Panc1 (cell line): ENCODE results near the gene CMTM3. TPM values are rescaled to one million over a fixed set of nuclear protein-coding genes. Genes with fewer than 3 reads are reported as not detected.

Experiments used
- ATAC-seq: fragments of 200-7000 bp; cut with Tn5 transposase; 2 replicates; pipeline ENCODE4 v1.9.1; 2020; ENCODE audit warnings: mild to moderate bottlenecking, moderate library complexity
- BruUV-seq: library from RNA; stranded (reverse); fragments of 400-500 nt; replicated peaks from 2 replicates; lab custom pipeline; 2021; lab: Mats Ljungman, UMichigan
- CTCF ChIA-PET: fragments of 300-600 bp; sonication (Branson Sonifier 250); formaldehyde crosslinking; loops from one replicate; lab custom pipeline; 2022; ENCODE audit warnings: antibody characterized with exemption; lab: Charles Lee
- POLR2A ChIA-PET: fragments of 300-600 bp; sonication (Branson Sonifier 250); formaldehyde crosslinking; loops from one replicate; lab custom pipeline; 2022; ENCODE audit warnings: antibody characterized with exemption; lab: Charles Lee
- DNase-seq: peaks from one replicate; pipeline ENCODE4 v3.0.0-alpha.2; 2010; ENCODE audit warnings: low read depth, low spot score
- H3K27ac ChIP-seq: 2 replicates; pipeline ENCODE4 v1.5.1; 2011; ENCODE audit warnings: mild to moderate bottlenecking, low read length, inconsistent platforms
- H3K27me3 ChIP-seq: fragments of 200-500 bp; sonication (Bioruptor generic); 2 replicates; pipeline ENCODE4 v1.6.0; 2014; ENCODE audit warnings: low read length, inconsistent platforms; ENCODE audit not compliant: control insufficient read depth, insufficient read depth
- H3K36me3 ChIP-seq: fragments of 200-500 bp; sonication (Bioruptor generic); 2 replicates; pipeline ENCODE4 v1.5.1; 2014; ENCODE audit warnings: inconsistent platforms, mild to moderate bottlenecking, low read length, moderate library complexity; ENCODE audit not compliant: control insufficient read depth, insufficient read depth
- H3K4me1 ChIP-seq: 2 replicates; pipeline ENCODE4 v1.5.1; 2011; ENCODE audit warnings: inconsistent platforms, mild to moderate bottlenecking, low read length, moderate library complexity; ENCODE audit not compliant: control insufficient read depth, insufficient read depth
- H3K4me3 ChIP-seq, 2 experiments: 2 replicates each; pipeline ENCODE4 v1.5.1; 2011 to 2012; ENCODE audit warnings: low read depth in 2 of 2, low read length in 2 of 2, mild to moderate bottlenecking in 2 of 2, inconsistent platforms in 1 of 2, moderate library complexity in 1 of 2
- H3K9me3 ChIP-seq: fragments of 200-500 bp; sonication (Bioruptor generic); 2 replicates; pipeline ENCODE4 v1.5.1; 2014; ENCODE audit warnings: low read depth, mild to moderate bottlenecking, inconsistent platforms, low read length, moderate library complexity; ENCODE audit not compliant: control insufficient read depth, insufficient read depth
- POLR2AphosphoS5 ChIP-seq: IDR thresholded peaks from 2 replicates; pipeline ENCODE4 v1.6.1; 2012; ENCODE audit warnings: mild to moderate bottlenecking, low read depth, low read length, moderate library complexity
- SIN3A ChIP-seq: IDR thresholded peaks from 2 replicates; pipeline ENCODE4 v1.6.1; 2012; ENCODE audit warnings: low read depth, mild to moderate bottlenecking, low read length, moderate library complexity, borderline replicate concordance; ENCODE audit not compliant: insufficient read depth
- TCF7L2 ChIP-seq: IDR thresholded peaks from 2 replicates; pipeline ENCODE4 v1.6.1; 2011; ENCODE audit warnings: mild to moderate bottlenecking, low read depth, low read length, inconsistent platforms
- in situ Hi-C: cut with HindIII; loops from 2 replicates; pipeline ENCODE4 v1.10.0; 2016; ENCODE audit warnings: low sequenced_read_pairs, low pct_unique_long_range_greater_than_20kb
- intact Hi-C: fragments of 100-400 bp; cut with micrococcal nuclease; formaldehyde crosslinking; loops from one replicate; pipeline ENCODE4 v1.10.0; 2022; ENCODE audit not compliant: unreplicated experiment
- total RNA-seq: library from RNA; stranded (reverse); gene quantifications from one replicate; pipeline ENCODE4 v1.2.1, GENCODE V29; 2021; ENCODE audit not compliant: unreplicated experiment
- TF ChIP-seq, protein P1 (sequence below), 2 experiments: IDR thresholded peaks; 2 replicates each; pipeline ENCODE4 v1.6.1; 2011 to 2012; ENCODE audit warnings: low read depth in 2 of 2, control low read depth in 1 of 2, low read length in 1 of 2, mild to moderate bottlenecking in 1 of 2, moderate library complexity in 1 of 2; ENCODE audit not compliant: insufficient read depth in 1 of 2
- TF ChIP-seq, protein P2 (sequence below): fragments of 450-650 bp; IDR thresholded peaks from 2 replicates; pipeline ENCODE4 v1.5.1; 2017; ENCODE audit warnings: mild to moderate bottlenecking

The CMTM3 gene
- total RNA-seq, 1 experiment from 2014 or later: 45.8 TPM

DNA sequence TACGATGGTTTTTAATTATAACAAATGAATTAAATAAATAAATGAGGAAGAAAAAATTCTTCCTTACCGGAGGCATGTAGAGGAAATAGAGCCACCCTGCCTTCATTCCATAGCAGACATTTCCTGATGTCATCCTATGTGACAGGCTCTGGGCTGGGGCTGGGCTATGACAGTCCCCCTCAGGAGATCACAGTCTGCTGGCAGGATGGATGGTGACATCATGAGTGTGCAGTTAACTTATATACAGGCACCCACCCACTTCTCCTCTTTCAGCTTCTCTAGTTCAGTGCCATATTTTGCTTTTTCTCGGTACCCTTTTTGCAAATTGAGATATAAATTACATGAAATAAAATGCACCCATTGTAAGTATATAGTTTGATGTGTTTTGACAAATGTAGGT is 6.4 kb upstream of the CMTM3 start:
- no peaks in the 10 kb centered on the region for H3K36me3 ChIP-seq
- TF ChIP-seq POLR2AphosphoS5: no peak
- no peak for TF ChIP-seq TCF7L2
- no peak for TF ChIP-seq SIN3A
- TF ChIP-seq, protein P1, sequence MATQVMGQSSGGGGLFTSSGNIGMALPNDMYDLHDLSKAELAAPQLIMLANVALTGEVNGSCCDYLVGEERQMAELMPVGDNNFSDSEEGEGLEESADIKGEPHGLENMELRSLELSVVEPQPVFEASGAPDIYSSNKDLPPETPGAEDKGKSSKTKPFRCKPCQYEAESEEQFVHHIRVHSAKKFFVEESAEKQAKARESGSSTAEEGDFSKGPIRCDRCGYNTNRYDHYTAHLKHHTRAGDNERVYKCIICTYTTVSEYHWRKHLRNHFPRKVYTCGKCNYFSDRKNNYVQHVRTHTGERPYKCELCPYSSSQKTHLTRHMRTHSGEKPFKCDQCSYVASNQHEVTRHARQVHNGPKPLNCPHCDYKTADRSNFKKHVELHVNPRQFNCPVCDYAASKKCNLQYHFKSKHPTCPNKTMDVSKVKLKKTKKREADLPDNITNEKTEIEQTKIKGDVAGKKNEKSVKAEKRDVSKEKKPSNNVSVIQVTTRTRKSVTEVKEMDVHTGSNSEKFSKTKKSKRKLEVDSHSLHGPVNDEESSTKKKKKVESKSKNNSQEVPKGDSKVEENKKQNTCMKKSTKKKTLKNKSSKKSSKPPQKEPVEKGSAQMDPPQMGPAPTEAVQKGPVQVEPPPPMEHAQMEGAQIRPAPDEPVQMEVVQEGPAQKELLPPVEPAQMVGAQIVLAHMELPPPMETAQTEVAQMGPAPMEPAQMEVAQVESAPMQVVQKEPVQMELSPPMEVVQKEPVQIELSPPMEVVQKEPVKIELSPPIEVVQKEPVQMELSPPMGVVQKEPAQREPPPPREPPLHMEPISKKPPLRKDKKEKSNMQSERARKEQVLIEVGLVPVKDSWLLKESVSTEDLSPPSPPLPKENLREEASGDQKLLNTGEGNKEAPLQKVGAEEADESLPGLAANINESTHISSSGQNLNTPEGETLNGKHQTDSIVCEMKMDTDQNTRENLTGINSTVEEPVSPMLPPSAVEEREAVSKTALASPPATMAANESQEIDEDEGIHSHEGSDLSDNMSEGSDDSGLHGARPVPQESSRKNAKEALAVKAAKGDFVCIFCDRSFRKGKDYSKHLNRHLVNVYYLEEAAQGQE (IDR thresholded peaks at IDR 0.05; ENCODE audit: insufficient read depth in 1 of 2, low read depth in 2 of 2, low read length in 1 of 2): no peak
- TF ChIP-seq, protein P2, sequence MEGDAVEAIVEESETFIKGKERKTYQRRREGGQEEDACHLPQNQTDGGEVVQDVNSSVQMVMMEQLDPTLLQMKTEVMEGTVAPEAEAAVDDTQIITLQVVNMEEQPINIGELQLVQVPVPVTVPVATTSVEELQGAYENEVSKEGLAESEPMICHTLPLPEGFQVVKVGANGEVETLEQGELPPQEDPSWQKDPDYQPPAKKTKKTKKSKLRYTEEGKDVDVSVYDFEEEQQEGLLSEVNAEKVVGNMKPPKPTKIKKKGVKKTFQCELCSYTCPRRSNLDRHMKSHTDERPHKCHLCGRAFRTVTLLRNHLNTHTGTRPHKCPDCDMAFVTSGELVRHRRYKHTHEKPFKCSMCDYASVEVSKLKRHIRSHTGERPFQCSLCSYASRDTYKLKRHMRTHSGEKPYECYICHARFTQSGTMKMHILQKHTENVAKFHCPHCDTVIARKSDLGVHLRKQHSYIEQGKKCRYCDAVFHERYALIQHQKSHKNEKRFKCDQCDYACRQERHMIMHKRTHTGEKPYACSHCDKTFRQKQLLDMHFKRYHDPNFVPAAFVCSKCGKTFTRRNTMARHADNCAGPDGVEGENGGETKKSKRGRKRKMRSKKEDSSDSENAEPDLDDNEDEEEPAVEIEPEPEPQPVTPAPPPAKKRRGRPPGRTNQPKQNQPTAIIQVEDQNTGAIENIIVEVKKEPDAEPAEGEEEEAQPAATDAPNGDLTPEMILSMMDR: no peak
- no peaks in the 10 kb centered on the region for H3K9me3 ChIP-seq
- intact Hi-C loops: no loop called here
- in situ Hi-C loops: no loop called here
- CTCF ChIA-PET: no interaction called here
- DNase-seq (no peak), ATAC-seq (no peak)
- no peak overlapping the region for H3K4me3 ChIP-seq
- H3K27ac ChIP-seq: no peak overlapping the region
- H3K27me3 ChIP-seq: no peaks in the 10 kb centered on the region
- BruUV-seq: no TSS peak
- POLR2A ChIA-PET: no interaction called here
- H3K4me1 ChIP-seq: no peaks in the 10 kb centered on the region

DNA sequence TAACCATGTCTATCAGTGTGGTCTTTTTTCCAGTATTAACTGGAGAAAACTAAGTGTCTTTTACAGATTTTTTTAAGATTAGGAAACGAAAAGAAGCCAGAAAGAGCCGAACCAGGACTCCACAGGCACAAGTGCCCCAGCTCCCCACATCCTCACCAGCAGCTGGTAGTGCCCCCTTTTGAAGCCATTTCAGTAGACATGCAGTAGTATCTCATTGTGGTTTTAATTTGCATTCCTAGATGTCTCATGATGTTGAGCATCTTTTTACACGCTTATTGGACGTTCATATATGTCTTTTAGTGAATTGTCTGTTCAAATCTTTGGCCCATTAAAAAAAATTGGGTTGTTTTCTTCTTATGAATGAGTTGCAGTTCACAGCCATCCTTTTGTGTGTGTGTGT is 4.8 kb upstream of the CMTM3 start:
- intact Hi-C loops (loop anchor here (10.0 kb wide), 1 partner anchor 195 kb away; no protein-coding TSS in a partner anchor), in situ Hi-C loops (no loop called here)
- CTCF ChIA-PET: no interaction called here
- BruUV-seq: no TSS peak
- Histone ChIP-seq H3K27ac (no peak overlapping the region), H3K9me3 (no peaks in the 10 kb centered on the region), H3K4me1 (0 out of 2 replicates have a peak, but pooled peaks cover 2% of the 10 kb centered on the region), H3K4me3 (no peak overlapping the region), H3K36me3 (no peaks in the 10 kb centered on the region), H3K27me3 (no peaks in the 10 kb centered on the region)
- POLR2A ChIA-PET: interaction anchor here (0.7 kb wide), 1 partner anchor 1760 kb away, joined by 3 read pairs; no protein-coding TSS in a partner anchor
- ATAC-seq: no peak
- no peak for TF ChIP-seq SIN3A
- TF ChIP-seq POLR2AphosphoS5: no peak
- TF ChIP-seq, protein P1 (IDR thresholded peaks at IDR 0.05; ENCODE audit: insufficient read depth in 1 of 2, low read depth in 2 of 2, low read length in 1 of 2): no peak
- no peak for TF ChIP-seq TCF7L2
- TF ChIP-seq, protein P2: no peak
- no peak for DNase-seq
